Activated T-cell treated with anti-CD3 and anti-CD28 coated beads, Interleukin-2, amount 50 U/mL, for 1 hour (primary cell): ENCODE results near the gene CLASRP.
"Not testable (repeated sequence)": the region's sequence is repeated elsewhere in the genome, so short reads cannot be mapped to it uniquely, and the experiment has no call there.

Source experiments
- DNase-seq: peaks from one replicate; pipeline ENCODE4 v3.0.0-alpha.2; 2020

The CLASRP gene

GRCh38 chr19:45038931-45039893 lies at the start of gene CLASRP:
Gene CLASRP, plus strand, starts transcription at chr19:45039045. Its CDS starts 1,168 bp downstream, at chr19:45040213.
- DNase-seq = peak; percentile 89

GRCh38 chr19:44990459-44990858 lies 48.4 kb upstream of the CLASRP start:
- no peak for DNase-seq

GRCh38 chr19:44990966-44991365 lies 47.9 kb upstream of the CLASRP start:
- no peak for DNase-seq

- DNase-seq = no peak
Observed at GRCh38 chr19:44992336-44993163, 46.3 kb upstream of the CLASRP start.

- no peak for DNase-seq
Observed at GRCh38 chr19:44993526-44993925, 45.3 kb upstream of the CLASRP start.

GRCh38 chr19:44993926-44994537 lies 44.8 kb upstream of the CLASRP start:
- no peak for DNase-seq

- DNase-seq = no peak
Observed at GRCh38 chr19:44998025-44998424, 40.8 kb upstream of the CLASRP start.

GRCh38 chr19:44999131-44999925 lies 39.5 kb upstream of the CLASRP start:
- DNase-seq = not testable (repeated sequence)

- not testable (repeated sequence) for DNase-seq
Observed at GRCh38 chr19:45000665-45001064, 38.2 kb upstream of the CLASRP start.

- DNase-seq = peak; percentile 99
Observed at GRCh38 chr19:45001087-45001739, 37.6 kb upstream of the CLASRP start, which contains the start of gene RELB. Gene RELB, plus strand, starts transcription at chr19:45001464. Its CDS starts 116 bp downstream, at chr19:45001580.

GRCh38 chr19:45003485-45003884 lies 35.4 kb upstream of the CLASRP start:
- DNase-seq = no peak

- DNase-seq = no peak
Observed at GRCh38 chr19:45005787-45006186, 33.1 kb upstream of the CLASRP start.

- no peak for DNase-seq
Observed at GRCh38 chr19:45008552-45008951, 30.3 kb upstream of the CLASRP start.

GRCh38 chr19:45009625-45010255 lies 29.1 kb upstream of the CLASRP start:
- no peak for DNase-seq

- no peak for DNase-seq
Observed at GRCh38 chr19:45010306-45010705, 28.5 kb upstream of the CLASRP start.

- DNase-seq = no peak
Observed at GRCh38 chr19:45011959-45012358, 26.9 kb upstream of the CLASRP start.

GRCh38 chr19:45016388-45017314 lies 22.2 kb upstream of the CLASRP start:
- DNase-seq = peak; percentile 66

- DNase-seq = no peak
Observed at GRCh38 chr19:45019187-45019586, 19.7 kb upstream of the CLASRP start.

GRCh38 chr19:45020071-45020470 lies 18.8 kb upstream of the CLASRP start:
- no peak for DNase-seq

- no peak for DNase-seq
Observed at GRCh38 chr19:45021971-45022370, 16.9 kb upstream of the CLASRP start.
